D721Med (cell line): Measurements from ENCODE around the gene MYH7B.

Experiments used
- DNase-seq: peaks from one replicate; pipeline ENCODE4 v3.0.0; 2011; ENCODE audit warnings: low spot score; ENCODE audit not compliant: insufficient read length
- FAIRE-seq: peaks from 2 replicates; lab custom pipeline; 2011; peaks lifted over from hg19 to GRCh38; lab: Jason Lieb, UNC
- CTCF ChIP-seq: IDR thresholded peaks from 2 replicates; pipeline ENCODE4 v1.5.1; 2012; ENCODE audit warnings: mild to moderate bottlenecking, control low read depth; ENCODE audit not compliant: insufficient read depth; ENCODE audit errors: missing control alignments

The MYH7B gene

GRCh38 chr20:34967421-34967820 lies 11.8 kb downstream of the MYH7B start:
- FAIRE-seq = no peak
- DNase-seq = no peak
- TF ChIP-seq CTCF = no peak

- no peak for FAIRE-seq
Observed at GRCh38 chr20:34968042-34968775, 12.5 kb downstream of the MYH7B start.

GRCh38 chr20:34970193-34970840 lies 14.6 kb downstream of the MYH7B start:
- no peak for DNase-seq
- TF ChIP-seq CTCF = no peak
- no peak for FAIRE-seq

More at GRCh38 chr20:34968042-34968775, 12.5 kb downstream of the MYH7B start:
- no peak for DNase-seq
- no peak for TF ChIP-seq CTCF

- no peak for TF ChIP-seq CTCF
- no peak for FAIRE-seq
- DNase-seq = no peak
Observed at GRCh38 chr20:34970846-34971560, 15.3 kb downstream of the MYH7B start.

GRCh38 chr20:34971561-34972235 lies 16.0 kb downstream of the MYH7B start:
- no peak for TF ChIP-seq CTCF
- FAIRE-seq (no peak), DNase-seq (no peak)

GRCh38 chr20:34974246-34974645 lies 18.6 kb downstream of the MYH7B start:
- no peak for TF ChIP-seq CTCF
- DNase-seq (no peak), FAIRE-seq (no peak)
